Inferior parietal cortex (tissue), 1 donor: ENCODE measurements around the gene GEMIN2.
"Not testable (repeated sequence)": the region's sequence is repeated elsewhere in the genome, so short reads cannot be mapped to it uniquely, and the experiment has no call there.

Experiments used
- DNase-seq: peaks from one replicate; pipeline ENCODE4 v3.0.0-alpha.2; 2016; ENCODE audit errors: extremely low spot score

Gene GEMIN2

DNA sequence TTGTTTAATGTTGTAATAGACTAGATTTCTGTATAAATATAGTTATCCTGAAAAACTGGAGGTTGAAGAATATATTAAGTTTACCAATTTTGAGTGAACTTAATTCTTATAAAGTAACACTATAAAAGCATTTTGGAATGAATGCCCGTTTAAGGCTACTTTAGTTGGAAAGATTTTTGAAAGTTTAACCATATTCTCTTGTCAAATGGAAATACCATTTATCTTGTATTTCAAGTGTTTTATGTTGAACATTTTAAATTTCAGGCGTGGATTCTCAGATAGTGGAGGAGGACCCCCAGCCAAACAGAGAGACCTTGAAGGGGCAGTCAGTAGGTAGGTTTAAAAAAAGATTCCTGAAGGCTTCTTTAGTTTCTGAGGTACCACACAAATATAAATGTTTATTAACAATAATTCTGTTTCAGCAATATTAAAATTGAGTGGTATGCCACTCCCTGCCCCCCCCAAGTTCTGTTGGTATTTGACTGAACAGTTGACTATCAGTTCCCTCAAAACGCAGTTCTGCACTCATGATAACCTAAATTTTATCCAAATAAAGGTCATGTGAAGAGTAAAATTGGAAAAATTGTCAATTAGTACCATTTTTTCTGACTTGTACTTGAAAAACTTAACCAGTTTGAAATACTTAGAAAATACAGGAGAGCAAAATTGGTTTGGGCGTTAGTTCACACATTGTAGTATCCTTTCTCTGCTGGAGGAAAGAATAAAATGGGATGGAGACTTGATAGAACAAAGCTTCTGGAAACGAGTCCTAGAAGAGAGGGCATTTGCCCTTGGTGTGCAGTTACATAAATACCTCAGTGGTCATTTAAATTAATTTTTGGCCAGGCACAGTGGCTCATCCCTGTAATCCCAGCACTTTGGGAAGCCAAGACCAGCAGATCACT lies 62.4 kb downstream of the GEMIN2 start:
- no peak for DNase-seq

DNA sequence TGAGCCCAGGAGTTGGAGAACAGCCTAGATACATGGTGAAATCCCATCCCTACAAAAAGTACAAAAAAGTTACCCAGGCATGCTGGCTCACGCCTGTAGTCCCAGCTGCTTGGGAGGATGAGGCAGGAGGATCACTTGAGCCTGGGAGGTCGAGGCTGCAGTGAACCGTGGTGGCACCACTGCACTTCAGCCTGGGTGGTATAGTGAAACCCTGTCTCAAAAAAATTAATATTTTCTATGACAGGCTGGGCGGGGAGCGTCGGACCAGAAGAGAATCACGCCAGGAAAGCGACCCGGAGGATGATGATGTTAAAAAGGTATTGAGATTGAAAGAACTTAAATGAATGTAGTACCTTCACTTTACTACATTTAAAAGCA lies 63.0 kb downstream of the GEMIN2 start:
- no peak for DNase-seq

DNA sequence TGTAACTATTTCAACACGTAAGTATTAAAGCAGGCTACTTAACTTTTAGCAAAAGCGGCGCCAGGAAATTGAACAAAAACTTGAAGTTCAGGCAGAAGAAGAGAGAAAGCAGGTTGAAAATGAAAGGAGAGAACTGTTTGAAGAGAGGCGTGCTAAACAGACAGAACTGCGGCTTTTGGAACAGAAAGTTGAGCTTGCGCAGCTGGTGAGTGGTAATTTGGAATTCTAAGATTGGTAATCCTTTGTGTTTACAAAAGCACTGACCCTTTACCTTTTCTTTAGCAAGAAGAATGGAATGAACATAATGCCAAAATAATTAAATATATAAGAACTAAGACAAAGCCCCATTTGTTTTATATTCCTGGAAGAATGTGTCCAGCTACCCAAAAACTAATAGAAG lies 64.9 kb downstream of the GEMIN2 start:
- DNase-seq: no peak

DNA sequence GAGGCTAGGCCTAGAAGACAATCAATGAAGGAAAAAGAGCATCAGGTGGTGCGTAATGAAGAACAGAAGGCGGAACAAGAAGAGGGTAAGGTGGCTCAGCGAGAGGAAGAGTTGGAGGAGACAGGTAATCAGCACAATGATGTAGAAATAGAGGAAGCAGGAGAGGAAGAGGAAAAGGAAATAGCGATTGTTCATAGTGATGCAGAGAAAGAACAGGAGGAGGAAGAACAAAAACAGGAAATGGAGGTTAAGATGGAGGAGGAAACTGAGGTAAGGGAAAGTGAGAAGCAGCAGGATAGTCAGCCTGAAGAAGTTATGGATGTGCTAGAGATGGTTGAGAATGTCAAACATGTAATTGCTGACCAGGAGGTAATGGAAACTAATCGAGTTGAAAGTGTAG lies 66.4 kb downstream of the GEMIN2 start:
- no peak for DNase-seq

DNA sequence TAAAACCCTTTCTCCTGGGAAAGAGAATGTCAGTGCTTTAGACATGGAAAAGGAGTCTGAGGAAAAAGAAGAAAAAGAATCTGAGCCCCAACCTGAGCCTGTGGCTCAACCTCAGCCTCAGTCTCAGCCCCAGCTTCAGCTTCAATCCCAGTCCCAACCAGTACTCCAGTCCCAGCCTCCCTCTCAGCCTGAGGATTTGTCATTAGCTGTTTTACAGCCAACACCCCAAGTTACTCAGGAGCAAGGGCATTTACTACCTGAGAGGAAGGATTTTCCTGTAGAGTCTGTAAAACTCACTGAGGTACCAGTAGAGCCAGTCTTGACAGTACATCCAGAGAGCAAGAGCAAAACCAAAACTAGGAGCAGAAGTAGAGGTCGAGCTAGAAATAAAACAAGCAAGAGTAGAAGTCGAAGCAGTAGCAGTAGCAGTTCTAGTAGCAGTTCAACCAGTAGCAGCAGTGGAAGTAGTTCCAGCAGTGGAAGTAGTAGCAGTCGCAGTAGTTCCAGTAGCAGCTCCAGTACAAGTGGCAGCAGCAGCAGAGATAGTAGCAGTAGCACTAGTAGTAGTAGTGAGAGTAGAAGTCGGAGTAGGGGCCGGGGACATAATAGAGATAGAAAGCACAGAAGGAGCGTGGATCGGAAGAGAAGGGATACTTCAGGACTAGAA lies 67.0 kb downstream of the GEMIN2 start:
- no peak for DNase-seq

DNA sequence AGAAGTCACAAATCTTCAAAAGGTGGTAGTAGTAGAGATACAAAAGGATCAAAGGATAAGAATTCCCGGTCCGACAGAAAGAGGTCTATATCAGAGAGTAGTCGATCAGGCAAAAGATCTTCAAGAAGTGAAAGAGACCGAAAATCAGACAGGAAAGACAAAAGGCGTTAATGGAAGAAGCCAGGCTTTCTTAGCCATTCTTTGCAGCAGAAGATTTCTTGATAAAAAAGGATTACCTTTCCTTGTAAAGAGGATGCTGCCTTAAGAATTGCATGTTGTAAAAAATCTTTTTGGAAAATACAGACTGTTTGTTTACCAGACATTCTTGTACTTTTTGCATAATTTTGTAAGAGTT lies 67.5 kb downstream of the GEMIN2 start:
- no peak for DNase-seq

DNA sequence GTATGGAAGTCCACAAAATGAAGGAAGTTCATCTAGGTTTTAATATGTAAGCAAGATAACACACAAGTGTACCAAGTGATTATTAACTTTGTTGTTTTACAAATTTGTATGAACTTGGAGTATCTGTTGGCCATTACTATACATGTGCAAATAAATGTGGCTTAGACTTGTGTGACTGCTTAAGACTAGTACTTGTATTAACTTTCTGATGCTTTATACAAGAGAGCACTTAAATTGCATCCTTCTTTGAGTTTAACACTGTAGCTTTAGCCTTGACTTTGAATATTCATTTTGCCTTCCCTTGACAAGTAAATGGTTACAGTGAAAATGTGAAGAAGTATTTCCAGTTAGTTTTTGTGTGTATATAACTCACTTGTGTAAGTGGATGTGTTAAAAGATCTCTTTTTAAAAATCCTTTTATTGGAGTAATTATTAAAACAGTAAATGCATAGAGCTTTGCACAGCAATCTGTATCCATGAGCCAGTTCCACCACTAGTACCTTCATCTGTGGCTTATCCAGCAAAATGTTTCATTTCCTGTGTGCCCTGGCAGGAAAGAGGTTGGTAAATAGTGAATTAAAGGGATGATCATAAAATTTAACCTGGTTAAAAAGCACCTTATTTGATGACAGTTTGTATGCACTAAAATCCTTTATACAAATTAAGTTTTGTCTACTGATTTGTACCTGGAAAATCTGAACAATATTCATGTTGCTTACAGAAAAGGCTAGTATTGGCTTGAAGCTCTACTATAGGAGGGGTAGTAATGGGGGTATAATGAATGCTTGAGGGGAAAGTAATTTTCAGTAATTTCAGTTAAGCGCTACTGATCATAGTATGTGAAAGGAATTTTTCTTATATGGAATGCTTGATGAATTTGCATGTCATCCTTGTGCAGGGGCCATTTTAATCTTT lies 68.9 kb downstream of the GEMIN2 start:
- no peak for DNase-seq

DNA sequence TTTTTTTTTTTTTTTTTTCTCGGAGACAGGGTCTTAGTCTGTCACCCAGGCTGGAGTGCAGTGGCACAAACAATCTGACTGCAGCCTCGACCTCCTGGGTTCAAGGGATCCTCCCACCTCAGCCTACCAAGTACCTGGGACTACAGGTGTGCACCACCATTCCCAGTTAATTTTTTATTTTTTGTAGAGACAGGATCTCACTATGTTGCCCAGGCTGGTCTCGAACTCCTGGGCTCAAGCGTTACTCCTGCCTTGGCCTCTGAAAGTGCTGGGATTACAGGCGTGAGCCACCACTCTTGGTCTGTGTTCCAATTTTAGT lies 69.5 kb downstream of the GEMIN2 start:
- DNase-seq: not testable (repeated sequence)

DNA sequence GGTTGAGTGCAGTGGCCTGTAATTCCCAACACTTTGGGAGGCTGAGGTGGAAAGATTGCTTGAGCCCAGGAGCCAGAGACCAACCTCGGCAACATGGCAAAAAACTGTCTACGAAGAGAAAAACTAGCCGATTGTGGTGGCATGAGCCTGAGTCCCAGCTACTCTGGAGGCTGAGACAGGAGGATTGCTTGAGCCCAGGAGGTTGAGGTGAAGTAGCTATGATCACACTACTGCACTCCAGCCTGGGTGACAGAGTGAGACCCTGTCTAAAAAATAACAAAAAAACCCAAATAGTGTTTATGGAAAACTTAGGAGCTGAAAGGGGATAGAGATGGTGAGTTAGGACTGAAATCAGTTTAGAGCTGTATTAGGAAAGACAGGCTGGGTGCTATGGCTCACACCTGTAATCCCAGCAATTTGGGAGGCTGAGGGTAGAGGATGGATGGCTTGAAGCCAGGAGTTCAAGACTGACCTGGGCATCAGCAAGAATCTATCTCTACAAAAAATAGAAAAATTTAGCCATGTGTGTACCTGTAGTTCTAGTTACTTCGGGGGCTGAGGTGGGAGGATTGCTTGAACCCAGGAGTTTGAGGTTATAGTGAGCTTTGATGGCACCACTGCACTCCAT lies 70.6 kb downstream of the GEMIN2 start:
- DNase-seq: no peak

DNA sequence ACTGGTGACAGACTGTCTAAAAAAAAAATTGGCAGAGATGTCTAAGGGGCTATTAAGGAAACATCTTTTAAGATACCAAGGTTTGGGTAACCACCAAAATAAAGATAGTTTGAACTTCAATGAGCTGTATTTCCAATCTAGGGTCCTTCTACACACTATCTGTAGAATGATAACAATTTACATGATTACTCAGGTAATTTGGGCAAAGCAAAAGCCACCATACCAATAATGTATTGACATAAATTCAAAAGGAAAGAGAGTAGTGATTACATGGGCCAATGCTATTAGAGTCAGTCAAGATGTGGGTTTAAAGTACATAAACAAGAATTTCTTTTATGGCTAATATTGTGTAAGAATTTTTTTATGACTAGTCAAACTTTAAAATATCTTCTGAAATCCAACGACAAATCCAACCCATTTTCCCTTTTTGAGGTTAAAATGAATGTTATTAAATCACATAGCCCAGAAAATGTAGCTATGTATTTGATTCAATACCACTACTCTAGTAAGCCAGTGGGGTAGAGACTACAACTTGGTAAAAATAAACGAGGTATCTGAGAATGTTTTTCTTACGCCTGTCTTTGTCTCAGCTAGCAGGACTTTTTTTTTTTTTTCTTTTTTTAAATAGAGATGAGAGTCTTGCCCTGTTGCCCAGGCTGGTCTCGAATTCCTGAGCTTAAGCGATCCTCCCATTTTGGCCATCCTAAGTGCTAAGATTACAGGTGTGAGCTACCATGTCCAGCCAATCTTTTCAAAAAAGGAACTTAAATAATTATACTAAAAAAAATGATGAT lies 71.3 kb downstream of the GEMIN2 start:
- no peak for DNase-seq
